GM19438 (cell line): ENCODE measurements around the gene NDUFB4.
A peak's percentile ranks its signal among the peaks of the same experiment; 100 is the strongest.

Source experiments
- ATAC-seq: cut with Tn5 transposase; IDR thresholded peaks from one replicate; pipeline ENCODE4 v1.9.1; 2021; ENCODE audit warnings: low read depth; ENCODE audit not compliant: unreplicated experiment

NDUFB4 gene

DNA sequence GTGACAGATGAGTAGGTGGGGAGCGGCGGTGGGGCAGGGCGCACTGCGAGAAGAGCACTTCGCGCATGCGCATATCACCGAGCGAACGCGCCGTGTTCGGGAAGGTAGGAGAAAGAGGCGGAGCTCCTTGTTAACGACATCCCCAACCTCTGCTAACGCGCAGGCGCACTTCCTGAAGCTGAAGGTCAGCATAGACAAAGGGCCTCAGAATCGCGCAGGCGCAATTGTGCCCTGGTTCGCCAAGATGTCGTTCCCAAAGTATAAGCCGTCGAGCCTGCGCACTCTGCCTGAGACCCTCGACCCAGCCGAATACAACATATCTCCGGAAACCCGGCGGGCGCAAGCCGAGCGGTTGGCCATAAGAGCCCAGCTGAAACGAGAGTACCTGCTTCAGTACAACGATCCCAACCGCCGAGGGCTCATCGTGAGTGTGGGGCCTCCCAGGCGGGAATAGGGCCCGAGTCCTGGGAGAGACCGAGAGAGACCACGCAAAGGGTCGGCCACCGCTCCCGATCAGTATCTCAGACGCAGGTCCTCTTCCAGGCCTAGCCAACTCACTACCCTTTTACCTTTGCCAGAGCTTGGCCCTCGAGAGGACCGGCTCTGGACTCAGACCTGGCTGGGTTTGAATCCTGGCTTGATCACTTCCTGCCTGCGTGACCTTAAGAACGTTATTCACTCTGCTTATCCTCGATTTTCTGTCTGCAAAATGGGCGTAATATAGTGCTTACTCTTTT is at the start of gene NDUFB4:
Gene NDUFB4 (plus strand): TSS at position 221 of the 737 bp plus-strand sequence. CDS start 24 bp downstream, at position 245.
- peak; percentile 93 for ATAC-seq

DNA sequence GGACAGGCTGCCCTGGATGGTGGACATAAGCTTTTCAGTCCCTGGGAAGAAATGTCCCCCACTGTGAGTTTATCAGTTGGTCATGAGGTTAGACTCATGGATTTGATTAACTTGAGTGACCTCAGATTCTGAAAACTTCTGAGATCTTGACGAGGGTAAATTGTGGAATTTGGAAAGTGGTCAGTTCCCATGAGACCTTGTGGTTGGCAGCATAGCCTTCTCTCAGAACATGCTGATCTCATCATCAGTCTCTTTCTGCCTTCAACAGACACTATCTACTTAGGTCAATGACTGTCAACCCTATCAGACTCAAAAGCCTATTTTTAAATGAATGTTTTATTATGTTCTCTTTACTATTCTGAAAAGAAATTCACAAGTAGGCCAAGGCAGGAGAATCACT is 45.6 kb upstream of the NDUFB4 start:
- ATAC-seq = no peak

DNA sequence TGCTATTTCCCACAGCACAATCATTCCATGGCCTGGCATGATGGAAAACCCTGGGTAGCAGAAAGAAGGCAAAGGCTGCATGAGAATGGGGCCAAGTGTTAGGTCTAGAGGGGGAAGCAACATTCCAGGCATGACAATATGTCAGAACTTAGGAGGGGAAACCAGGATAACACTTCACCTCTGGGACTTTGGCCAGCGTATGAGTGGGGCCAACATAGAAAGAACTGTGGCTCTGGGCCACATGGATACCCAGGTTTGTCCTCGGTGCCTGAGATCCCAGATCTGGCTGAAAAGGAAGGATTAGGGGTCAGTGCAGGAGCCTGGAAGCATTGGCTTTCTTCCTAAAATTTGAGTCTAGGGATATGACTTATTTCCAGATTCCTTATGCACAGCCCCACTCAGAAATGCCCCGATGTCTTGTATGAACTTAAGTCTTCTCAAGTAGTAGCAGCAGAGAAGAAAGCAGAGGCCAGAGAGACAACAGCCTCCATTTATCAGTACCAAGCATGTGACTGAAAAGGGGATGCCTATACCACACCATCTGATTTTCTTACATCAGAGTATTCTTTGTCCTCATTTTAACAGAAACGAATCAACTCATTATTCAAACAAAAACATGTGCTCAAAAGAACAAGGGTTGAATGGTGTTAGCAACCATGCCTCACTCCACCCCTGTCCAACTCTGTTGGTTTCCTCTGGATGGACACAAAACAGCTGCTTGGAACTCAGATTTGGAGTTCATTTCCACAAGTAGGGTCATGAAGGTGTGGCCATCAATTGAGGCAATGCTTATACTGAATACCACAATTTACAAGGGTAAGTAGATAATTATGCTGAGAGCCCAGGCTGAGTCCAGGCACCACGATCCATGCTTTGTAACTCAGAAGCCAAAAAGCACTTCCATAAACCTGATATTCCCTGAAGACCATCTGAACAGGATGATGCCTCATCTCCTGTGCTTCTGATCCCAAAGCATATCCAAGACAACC is 43.7 kb upstream of the NDUFB4 start:
- no peak for ATAC-seq

DNA sequence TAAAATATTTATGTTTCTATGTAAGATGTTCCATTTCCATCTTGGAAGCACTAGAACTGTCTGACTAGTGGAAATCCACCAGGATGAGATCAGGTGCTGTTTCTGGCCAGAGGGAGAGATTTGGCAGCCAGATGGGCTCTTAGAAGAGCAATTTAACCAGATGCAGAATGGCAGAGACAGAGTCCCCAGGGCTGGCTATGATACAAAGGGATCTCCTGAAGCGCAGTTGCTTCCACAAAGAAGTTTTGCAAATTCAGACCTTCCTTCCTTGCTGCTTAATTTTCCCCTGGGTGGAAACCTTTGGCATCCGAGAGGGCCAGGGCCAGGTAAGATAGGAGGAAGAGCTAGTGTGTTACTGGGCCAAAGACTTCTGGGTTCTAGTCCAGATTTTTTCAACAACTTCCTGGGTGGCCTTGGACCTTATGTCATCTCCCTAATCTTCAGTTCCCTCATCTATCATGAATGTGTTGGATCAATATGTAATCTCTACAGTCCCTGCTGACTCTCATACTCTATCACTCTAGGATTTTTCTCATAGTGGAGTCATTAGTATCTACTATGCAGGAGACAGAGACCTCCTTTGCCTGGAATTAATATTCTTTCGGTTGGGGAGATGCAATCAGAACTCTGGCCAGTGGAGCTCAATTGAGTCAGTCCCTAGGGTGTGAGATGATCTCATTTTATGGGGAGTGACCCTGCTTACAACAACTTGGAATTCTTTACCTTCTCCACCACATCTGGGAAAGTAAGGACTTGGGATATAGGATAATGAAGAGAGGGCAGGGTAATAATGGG is 41.1 kb upstream of the NDUFB4 start:
- ATAC-seq = no peak

DNA sequence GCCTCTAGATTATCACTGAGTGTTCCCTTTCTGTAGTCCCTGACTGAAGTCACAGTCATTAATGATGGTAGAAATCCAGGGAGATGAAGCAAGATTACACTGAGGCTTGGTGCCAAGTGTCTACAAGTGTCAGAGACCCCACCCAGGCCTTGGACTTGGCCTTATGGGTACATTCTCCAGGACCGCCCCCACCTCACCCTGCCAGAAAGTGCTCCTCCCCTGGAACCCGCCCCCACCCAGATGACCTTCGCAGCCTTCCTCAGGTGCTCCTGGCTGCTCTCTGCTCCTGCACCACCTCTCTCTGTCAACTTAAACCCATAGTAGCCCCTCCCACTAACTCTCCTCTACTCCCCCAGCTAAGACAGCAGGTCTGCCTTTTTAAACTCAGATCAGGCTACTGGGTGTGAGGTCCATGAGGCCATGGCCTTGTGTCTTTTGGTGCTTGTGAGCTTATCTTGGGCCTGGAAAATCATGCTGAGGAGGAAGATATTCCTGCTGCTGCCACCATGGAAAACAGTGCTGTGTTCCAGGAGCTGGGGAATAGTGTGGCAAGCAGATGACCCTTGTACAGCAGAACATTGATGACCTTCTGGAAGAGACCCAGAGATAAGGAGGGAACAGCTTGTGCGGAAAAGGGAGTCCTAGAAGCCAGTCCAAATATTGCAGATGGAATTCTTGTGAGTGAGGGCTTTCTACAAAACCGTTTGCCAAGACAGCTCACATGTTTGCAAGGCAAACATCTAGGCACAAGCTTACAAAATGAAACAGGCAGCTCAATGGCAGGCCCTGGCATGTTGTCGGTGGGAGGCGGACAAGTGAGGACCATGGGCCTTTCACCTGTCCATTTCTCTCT is 40.3 kb upstream of the NDUFB4 start:
- no peak for ATAC-seq

DNA sequence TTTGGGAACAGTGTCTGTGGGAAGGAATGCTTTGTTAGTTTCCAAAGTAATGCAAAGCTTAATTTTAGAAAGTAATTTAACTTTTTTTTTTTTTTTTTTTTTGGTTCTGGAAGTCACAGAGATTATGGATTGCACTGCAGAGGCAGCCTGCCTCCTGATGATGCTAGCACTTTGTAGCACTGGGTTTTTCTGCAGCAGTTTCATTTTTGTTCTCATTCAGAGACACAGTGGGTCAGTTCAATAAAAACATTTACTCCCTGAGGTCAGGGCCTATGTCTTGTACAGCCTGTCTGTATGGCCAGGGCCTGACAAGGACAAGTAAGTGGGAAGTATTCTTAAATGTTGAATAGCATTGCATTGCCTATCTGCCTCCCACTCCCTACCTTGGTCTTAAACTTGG is 39.0 kb upstream of the NDUFB4 start:
- no peak for ATAC-seq

DNA sequence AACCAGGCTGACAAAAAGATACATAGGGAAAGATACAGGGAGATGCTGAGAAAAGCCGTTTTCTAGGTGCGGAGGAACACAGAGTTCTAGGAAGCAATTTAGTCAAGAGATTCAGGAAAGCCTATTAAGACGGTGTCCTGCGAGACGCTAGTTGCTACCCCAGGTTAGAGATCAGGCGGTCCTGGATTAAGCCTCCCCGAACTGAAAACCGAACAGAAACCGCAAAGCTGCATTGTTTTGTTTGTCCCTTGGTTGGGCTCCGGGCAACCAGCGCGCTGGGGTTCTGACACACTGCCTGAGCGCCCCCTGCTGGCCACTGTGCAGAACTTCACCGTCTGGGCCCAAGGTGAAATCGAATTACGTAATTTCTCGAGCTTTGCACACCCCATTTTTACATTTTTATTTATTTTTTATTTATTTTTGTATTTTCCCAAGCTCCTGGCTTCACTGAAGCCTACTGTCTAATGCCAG is 37.3 kb upstream of the NDUFB4 start:
- peak; percentile 91 for ATAC-seq

DNA sequence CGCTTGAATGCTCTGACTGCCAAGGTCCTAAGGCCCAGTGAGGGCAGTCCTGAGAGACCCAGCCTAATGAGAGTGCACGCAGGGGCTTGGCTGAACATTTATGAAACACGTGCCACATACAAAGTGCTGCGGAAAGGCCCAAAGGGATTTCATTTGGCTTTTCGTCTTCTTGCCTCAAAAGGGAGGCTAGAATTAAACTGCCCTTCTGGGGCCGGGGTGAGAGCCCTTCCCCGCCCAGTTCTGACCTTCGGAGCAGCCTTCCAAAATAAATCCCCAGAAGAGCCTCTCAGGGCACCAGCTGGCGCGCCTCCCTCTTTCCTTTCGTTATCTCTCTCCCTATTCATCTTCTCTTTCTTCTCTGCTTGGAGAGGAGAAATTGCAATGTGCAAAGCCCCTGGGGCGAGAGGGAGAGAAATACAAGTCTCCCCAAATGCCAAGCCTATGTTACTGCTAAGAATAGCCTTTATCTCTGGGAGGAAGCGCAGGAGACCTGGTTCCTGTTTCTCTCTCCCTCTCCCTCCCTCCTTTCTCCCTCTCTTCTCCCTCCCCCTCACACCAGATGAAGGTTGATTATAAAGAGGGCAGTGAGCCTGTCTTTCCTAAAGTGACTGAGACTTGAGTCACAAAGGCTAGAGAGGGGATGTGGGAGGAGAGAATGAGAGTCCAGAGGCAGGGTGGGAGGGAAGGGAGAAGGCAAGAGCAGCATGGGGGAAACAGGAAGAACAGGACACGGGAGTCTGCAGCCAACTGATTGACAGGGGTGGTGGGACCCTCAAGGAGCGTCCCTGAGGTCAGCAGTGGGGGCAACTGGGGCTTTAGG is 36.7 kb upstream of the NDUFB4 start:
- ATAC-seq = peak; percentile 36

DNA sequence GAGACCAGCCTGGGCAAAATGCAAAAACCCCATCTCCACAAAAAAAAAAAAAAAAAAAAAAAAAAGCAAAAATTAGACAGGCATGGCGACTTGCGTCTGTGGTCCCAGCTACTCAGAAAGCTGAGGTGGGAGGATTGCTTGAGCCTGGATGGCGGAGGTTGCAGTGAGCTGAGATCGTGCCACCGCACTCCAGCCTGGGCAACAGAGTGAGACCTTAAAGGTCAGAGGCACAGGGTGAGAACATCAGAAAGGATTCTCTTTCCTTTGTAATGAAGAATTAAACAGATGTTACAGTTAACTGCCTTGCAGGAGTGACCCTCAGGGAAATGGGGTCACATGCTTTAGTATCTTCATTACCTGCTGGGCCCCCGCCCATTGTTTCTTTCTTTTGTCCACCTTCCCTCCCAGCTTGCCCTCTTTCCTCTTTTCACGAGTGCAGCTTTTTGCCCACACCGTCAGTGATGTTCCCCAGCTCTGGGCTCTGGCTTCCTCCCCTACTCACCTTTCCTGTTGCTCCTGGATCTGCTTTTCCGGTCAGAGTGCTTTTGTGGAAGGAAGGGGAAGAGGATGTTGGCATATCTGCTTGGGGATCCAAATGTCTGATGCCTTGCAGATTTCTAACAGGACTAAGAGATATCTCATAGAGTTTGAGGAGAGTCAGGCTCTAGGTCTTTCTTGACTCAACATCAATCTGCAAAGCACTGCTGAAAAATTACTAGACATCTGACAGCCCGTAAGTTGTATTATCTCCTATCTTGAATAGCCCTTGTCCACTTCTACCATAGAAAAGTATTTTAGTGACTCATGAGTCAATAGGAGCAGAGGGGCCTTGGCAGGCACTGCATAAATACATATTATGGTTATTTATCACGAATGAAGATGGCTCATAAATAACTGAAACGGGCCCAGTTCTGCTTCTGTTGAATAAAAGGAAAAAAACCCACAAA is 35.6 kb upstream of the NDUFB4 start:
- ATAC-seq = no peak

DNA sequence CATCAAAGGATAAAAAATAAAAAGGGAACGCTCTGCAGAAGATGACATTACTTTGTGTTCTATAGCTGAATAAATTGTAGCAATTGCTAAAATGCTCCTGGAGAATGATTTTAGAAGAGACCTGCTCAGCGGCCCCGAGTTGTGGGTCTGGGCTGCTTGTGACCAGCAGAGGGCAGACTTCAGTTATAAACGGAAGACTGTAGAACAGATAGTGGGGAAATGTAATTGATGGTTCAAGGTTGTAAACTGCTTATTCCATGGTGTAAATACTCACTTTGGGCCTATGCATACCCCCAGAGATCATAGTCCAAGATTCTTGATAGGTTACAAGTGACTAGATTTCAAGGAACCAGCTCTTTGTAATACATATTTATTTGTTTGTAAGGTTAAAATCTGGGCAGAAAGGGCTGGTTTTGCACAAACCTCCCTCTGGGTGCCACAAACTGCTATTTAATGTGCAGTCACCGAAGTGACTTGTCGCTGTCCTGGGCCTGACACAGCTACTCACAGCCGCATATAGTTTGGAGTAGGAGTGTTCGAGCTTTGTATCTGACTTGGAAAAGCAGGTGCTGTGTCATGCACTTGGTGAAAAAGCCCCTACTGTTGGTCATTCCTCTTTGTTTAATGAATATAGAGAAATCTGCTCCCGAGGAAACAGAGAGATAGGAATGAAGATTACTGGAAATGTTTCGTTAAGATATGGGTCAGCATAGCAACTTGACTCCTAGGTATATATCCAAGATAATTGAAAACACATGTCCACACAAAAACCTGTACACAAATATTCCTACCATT is 34.7 kb upstream of the NDUFB4 start:
- no peak for ATAC-seq

DNA sequence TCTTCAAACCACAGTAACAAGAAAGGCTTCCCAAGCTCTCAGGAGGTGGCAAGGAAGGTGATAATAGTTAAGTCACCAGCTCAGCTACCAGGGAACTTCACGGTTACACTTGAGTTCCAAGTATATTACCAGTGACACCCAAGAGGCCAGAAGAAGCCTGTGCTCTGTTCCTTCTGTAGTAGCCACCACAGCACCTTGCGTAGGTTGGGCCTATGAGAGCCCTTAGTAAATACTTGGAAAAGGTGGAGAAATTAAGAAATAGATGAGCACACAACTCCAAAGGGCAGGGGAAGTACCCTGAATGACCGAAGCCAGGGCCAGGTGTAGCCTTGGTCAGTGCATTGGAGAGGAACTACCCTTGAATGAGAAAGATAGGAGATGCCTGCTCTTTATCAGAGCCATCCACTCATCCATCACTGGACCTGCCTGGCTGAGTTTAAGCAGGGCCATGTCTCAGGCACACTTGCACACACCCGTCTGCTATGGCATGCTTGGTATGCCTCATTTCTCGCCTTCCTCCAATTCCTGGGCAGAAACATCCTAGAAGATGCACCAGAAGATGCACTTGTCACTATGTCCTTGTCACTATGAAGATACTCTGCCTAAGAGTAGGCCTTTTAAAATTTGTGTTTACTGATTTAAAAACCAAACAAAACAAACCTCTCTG is 32.6 kb upstream of the NDUFB4 start:
- no peak for ATAC-seq

DNA sequence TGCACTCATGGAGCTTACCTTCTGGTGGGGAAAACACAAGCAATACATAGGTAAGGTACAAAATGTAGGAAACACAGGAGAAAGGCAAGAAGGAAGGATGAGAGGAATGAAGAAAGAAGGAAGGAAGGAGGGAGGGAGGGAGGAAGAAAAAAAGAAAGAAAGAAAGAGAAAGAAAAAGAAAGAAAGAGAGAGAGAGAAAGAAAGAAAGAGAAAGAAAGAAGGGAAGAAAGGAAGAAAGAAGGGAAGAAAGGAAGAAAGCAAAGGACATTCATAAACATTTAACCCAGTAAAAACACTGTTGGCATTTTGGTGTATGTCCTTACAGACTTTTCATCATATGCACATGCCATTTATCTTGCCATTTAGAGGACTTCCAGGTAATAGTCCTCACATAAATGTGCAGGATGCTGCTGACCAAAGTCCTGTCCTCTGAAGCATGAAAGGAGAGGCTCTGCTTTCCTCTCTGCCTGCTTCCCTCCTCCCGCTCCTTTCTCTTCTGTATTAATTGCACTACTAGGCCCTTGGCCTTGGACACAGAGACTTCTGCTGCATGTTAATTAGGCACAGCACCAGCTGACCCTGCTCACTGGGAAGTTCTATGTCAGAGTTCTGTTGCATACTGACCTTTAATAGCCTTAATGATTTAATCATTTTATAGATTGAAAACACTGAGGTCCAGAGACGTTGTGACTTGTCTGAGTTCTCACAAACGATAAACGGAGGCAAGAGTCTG is 29.7 kb upstream of the NDUFB4 start:
- ATAC-seq = no peak

DNA sequence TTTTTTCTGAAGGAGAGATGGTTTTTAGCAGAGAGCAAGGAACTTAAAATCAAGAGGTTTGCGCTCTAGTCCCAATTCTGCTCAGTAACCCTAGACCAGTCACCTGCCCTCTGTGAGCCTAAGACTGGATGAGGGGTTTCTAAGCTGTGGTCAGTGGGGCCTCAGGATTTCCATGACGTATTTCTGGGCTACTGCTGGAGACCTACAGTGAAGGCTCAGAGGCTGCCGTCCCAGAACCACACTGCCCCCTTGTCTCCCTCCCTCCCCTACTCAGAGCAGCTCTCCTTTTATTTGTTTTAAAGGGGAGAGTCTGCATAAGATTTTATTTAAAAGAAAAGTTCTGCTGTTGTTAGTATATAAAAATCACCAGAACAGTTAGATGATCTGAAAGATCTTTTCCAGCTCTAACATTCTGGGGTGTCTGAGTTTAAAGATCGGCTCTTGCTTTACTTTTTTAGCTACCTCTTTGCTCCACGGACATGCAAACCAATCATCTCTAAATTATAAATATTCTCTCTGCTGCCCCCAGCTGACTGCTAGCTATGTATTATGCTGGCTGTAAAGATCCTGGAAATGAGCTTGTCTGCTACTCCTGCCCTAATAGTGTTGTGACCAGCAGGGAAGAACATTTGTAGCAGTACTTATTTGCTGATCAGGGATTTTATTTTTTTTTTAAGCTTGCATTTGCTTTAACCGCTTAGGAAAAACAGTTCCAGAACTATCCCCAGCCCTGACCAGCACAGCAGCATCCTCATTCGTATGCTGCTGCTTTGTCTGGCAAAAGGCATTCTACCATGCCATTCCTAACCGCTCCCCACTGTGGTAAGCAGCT is 28.6 kb upstream of the NDUFB4 start:
- no peak for ATAC-seq

DNA sequence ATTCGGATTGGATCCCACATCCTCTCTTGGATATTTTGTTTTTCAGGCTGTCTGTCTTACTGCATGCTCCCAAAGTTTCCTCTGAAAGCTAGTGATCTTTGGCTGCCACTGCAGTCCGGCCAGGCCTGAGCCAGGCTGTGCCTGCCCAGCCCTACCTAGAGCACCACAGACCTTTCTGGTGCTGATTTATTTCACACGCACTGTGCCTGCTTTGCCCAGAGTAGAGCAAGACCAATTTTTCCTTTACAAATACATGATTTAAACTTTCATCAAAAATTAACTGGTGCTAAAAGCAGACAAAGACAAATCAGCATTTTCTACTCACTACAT is 28.0 kb upstream of the NDUFB4 start:
- ATAC-seq = no peak

DNA sequence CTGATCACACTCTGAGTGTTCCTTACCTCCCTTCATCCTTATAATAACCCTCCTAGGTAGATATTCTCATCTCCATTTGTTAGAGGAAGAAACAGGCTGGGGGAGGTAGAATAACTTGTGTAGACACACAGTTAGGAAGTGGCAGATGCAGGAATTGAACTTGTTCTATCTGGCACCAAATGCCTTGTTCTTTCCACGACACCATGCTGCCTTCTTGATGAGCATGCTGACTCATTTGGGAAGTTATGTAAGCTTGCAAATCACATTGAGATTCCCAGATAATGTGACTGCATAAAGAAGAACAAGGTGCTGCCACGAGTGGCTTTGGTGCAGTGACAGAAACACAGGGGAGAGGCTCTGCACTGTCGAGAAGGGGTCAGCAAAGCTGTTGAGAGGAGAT is 27.5 kb upstream of the NDUFB4 start:
- no peak for ATAC-seq
